C4-2B (cell line): ENCODE results near the gene ABHD17C.

ENCODE experiments used
- CTCF ChIP-seq: fragments of 450-650 bp; conservative IDR thresholded peaks from 2 replicates; pipeline ENCODE4 v1.5.1; 2017; ENCODE audit warnings: mild to moderate bottlenecking
- ZFX ChIP-seq: fragments of 450-650 bp; IDR thresholded peaks from 2 replicates; pipeline ENCODE4 v1.6.1; 2017

- TF ChIP-seq CTCF: no peak
- no peak for TF ChIP-seq ZFX
These were observed 71.2 kb downstream of the ABHD17C start for GRCh38 chr15:80766275-80766674.
